Subcutaneous abdominal adipose tissue (tissue), 5 donors: ENCODE data around the gene WDR55.

ENCODE experiments used
- H3K27ac ChIP-seq: one replicate; pipeline ENCODE4 v1.7.0; 2013; ENCODE audit warnings: low read depth, mild to moderate bottlenecking, inconsistent platforms, low read length, moderate library complexity
- H3K27me3 ChIP-seq, 5 donors: one replicate each; pipeline ENCODE4 v1.7.0; 2013; ENCODE audit warnings: low read length in 5 of 5, inconsistent platforms in 1 of 5; ENCODE audit not compliant: control insufficient read depth in 5 of 5, insufficient read depth in 4 of 5
- H3K36me3 ChIP-seq, 5 donors: one replicate each; pipeline ENCODE4 v1.7.0; 2013; ENCODE audit warnings: low read length in 5 of 5; ENCODE audit not compliant: control insufficient read depth in 5 of 5, insufficient read depth in 5 of 5
- H3K4me1 ChIP-seq, 5 donors: one replicate each; pipeline ENCODE4 v1.7.0; 2013; ENCODE audit warnings: low read length in 5 of 5, mild to moderate bottlenecking in 3 of 5, moderate library complexity in 1 of 5; ENCODE audit not compliant: control insufficient read depth in 5 of 5, insufficient read depth in 5 of 5
- H3K4me3 ChIP-seq, 5 donors: one replicate each; pipeline ENCODE4 v1.7.0; 2013; ENCODE audit warnings: low read length in 5 of 5, low read depth in 1 of 5
- H3K9ac ChIP-seq, 5 donors: one replicate each; pipeline ENCODE4 v1.7.0; 2013; ENCODE audit warnings: low read length in 5 of 5, mild to moderate bottlenecking in 4 of 5, moderate library complexity in 3 of 5
- H3K9me3 ChIP-seq, 5 donors: one replicate each; pipeline ENCODE4 v1.7.0; 2013; ENCODE audit warnings: low read length in 5 of 5; ENCODE audit not compliant: control insufficient read depth in 5 of 5
- donor health status: healthy.
- donor health status: healthy.
- donor health status: healthy.
- donor health status: healthy.
- donor health status: healthy.

WDR55 gene

DNA sequence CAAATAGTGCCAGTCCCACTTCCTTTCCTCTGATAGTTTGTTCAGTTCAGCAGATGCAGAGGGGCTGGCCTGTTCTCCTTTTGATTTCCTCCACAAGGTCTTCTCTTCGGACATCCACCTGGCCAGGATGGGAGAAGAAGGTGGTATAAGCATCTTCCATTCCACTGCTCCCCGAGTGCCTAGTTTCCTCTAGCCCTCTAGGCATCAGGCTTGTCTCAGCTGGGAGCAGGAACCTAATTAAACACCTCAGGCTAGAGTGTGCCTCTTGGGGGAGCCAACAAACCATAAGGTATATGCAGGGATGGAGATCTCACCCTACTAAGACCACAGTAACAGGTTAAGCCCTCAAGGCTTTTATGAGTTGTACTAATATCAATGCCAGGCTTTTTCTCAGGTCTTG lies 9.5 kb downstream of the WDR55 start:
- no peaks in the 10 kb centered on the region for H3K9me3 ChIP-seq
- H3K27ac ChIP-seq: no peak overlapping the region
- H3K4me3 ChIP-seq: no peak overlapping the region
- H3K4me1 ChIP-seq: peaks cover 0 to 9% (median 4%) of the 10 kb centered on the region in 5 donors
- no peak overlapping the region for H3K9ac ChIP-seq
- H3K27me3 ChIP-seq: no peaks in the 10 kb centered on the region
- peaks cover 0 to 92% (median 72%) of the 10 kb centered on the region in 5 donors for H3K36me3 ChIP-seq

DNA sequence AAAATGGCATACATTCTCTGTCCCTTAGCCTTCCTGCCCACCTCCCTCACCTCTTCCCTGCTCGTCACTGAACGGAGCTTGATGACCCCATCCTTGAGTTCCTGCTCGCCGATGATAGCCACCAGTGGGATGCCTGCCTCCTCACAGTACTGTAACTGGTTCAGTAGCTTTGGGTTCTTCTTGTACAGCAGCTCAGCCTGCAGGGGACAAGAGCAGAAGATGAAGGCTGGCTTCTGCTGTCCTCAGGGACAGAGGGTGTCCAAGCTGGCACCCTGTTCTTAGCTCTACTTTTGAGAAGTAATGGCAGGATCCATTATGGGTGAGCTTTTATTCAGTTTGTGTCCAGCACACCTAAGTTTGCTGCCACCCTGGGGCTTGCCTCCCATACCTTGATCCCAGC lies 9.9 kb downstream of the WDR55 start:
- no peak overlapping the region for H3K9ac ChIP-seq
- H3K4me1 ChIP-seq: peaks cover 0 to 9% (median 4%) of the 10 kb centered on the region in 5 donors
- no peak overlapping the region for H3K4me3 ChIP-seq
- no peaks in the 10 kb centered on the region for H3K9me3 ChIP-seq
- peaks cover 0 to 92% (median 72%) of the 10 kb centered on the region in 5 donors for H3K36me3 ChIP-seq
- no peak overlapping the region for H3K27ac ChIP-seq
- no peaks in the 10 kb centered on the region for H3K27me3 ChIP-seq

DNA sequence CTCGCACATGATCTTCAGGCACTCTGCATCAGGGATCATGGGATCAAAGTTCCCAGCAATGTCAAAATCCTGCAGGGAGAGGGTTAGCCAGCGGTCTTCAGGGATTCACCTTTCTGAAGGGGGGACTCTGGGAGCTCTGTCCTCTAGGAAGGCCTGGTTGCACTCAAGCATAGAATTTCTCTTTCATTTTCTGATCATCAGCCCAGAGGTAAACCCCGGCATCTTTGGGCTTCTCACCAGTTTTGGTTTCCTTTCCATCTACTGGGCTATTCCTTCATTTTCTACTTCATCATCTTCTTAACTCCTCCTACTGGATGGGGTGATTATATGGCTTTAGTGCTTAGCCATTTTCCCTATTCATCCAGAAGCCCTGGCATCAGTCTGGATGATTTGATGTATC lies 13.2 kb downstream of the WDR55 start:
- Histone ChIP-seq H3K9me3 (no peaks in the 10 kb centered on the region), H3K4me1 (peaks cover 0 to under 1% (median 0%) of the 10 kb centered on the region in 5 donors), H3K9ac (no peak overlapping the region), H3K36me3 (peaks cover 8 to 83% (median 71%) of the 10 kb centered on the region in 5 donors), H3K27ac (no peak overlapping the region), H3K27me3 (no peaks in the 10 kb centered on the region), H3K4me3 (no peak overlapping the region)

DNA sequence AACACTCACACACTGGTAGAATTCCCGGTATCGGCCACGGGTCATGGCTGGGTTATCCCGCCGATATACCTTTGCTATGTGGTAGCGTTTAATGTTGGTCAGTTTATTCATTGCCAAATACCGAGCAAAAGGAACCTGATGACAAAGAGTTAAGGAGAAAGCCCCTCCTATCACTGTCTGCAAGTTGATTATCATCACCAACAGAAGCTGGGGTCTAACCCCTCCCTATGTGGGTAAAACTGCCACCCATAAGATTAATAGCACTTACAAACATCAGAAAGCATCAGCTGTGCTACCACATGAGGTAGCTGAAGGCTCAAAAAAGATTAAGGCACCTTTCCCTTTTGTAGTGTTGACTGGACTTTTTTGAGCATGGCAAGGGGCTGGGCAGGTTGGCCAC lies 14.3 kb downstream of the WDR55 start:
- H3K27me3 ChIP-seq: no peaks in the 10 kb centered on the region
- no peak overlapping the region for H3K4me3 ChIP-seq
- H3K36me3 ChIP-seq: peaks cover 8 to 80% (median 66%) of the 10 kb centered on the region in 5 donors
- H3K27ac ChIP-seq: no peak overlapping the region
- no peak overlapping the region for H3K9ac ChIP-seq
- no peaks in the 10 kb centered on the region for H3K4me1 ChIP-seq
- no peaks in the 10 kb centered on the region for H3K9me3 ChIP-seq

DNA sequence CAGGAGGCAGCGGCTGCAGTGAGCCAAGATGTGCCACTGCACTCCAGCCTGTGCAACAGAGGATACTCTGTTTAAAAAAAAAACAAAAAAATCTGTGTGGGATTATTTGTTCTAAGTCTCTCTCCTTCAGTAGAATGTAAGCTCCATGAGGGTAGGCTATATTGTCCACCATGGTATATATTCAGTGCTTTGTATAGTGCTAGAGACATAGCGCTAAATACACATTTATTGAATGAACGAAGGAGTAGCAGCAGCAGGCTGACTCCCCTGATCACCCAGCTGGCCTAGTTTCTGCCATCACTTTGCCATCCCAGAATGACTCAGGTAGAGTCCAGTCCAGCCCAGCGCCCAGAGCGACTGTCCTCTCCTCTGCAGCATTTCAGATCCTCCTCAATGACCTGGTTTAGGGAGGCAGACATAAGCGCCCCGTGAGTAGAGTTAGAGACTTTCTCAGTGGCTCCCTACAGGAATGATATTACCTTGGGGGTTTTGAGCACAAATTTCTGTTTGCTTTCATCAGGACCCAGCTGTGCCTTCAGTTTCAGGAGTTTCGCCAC lies 25.8 kb downstream of the WDR55 start:
- peak overlapping the region; percentile 80 to 98 (median 96) for H3K4me3 ChIP-seq
- peaks cover 14 to 28% (median 25%) of the 10 kb centered on the region in 5 donors for H3K36me3 ChIP-seq
- H3K9me3 ChIP-seq: no peaks in the 10 kb centered on the region
- peak overlapping the region; percentile 89 for H3K27ac ChIP-seq
- peaks cover 7 to 35% (median 25%) of the 10 kb centered on the region in 5 donors for H3K4me1 ChIP-seq
- H3K9ac ChIP-seq: peak overlapping the region; percentile 84 to 99 (median 96)
- H3K27me3 ChIP-seq: no peaks in the 10 kb centered on the region

DNA sequence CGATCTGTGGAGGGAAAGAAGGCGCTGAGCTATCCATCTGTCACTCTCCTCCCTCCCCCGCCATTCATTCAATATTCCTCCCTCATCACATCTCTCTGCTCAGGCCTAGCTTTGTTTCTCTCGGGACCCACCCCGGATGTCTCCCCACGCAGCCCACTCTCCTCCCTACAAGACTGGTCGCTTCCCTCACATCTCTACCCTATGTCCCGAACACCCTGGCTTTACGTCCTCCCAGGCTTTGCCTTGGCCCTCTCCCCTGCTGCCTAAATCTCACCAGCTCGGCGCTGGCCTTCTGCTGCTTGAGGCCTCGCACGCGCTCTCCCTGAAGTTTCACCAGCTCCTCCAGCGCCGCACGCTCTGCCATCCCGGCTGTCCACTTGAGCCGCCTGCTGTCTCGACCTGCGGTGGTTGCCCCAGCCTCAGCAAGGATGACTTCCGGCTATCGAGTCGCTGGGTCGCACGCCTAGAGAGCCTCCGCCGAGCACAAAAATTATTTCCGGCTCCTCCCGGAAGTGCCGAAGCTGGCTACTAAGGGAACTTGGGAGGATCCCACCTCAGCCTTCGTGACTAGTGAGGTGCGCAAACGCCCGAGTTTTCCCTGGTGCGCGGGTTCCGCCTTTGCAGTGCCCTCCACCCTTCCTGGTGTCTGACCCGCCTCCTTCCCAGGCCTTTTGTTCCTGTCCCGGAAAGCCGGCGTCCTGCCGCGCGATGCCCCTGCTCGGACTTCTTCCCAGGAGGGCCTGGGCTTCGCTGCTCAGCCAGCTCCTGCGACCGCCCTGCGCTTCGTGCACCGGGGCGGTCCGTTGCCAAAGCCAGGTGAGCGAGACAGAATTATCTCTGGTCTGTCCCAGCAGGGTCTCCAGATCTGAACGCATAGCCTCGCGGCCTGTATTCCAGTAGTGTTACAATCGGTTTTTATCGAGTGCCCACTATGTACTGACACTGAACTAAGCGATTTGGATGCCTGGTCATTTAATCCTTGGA lies 26.5 kb downstream of the WDR55 start, which contains the start of the genes HARS1 and HARS2:
HARS1 (minus strand) TSS at position 430 of the 984 bp plus-strand sequence; CDS start at position 364, 66 bp downstream.
HARS2 (plus strand) TSS at position 515 of the 984 bp plus-strand sequence; CDS start at position 709, 194 bp downstream.
- peaks cover 7 to 35% (median 25%) of the 10 kb centered on the region in 5 donors for H3K4me1 ChIP-seq
- H3K27me3 ChIP-seq: no peaks in the 10 kb centered on the region
- peak within 1 kb of the TSS; percentile 84 to 99 (median 96) for H3K9ac ChIP-seq
- peak within 1 kb of the TSS; percentile 89 for H3K27ac ChIP-seq
- peak within 1 kb of the TSS; percentile 80 to 98 (median 96) for H3K4me3 ChIP-seq
- peaks cover 20 to 36% (median 33%) of the 10 kb centered on the region in 5 donors for H3K36me3 ChIP-seq
- no peaks in the 10 kb centered on the region for H3K9me3 ChIP-seq

DNA sequence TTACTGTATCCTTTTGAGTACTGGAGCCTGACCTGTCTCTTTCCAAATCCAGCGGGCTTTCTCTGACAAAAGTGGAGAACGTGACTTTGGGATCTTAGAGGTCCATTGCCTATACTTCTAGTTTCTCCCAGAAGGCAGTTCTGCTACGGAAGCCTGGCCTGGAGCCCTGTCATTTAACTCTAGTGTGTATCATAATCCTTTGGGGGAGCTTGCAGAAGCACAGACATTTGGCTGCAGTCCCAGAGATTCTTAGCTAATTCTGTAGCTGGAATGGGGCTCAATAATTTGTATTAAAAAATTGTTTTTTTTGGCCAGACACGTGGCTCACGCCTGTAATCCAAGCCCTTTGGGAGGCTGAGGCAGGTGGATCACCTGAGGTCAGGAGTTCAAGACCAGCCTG lies 29.6 kb downstream of the WDR55 start:
- H3K4me3 ChIP-seq: no peak overlapping the region
- no peak overlapping the region for H3K27ac ChIP-seq
- peaks cover 7 to 35% (median 25%) of the 10 kb centered on the region in 5 donors for H3K4me1 ChIP-seq
- peaks cover 35 to 59% (median 56%) of the 10 kb centered on the region in 5 donors for H3K36me3 ChIP-seq
- H3K9ac ChIP-seq: peak overlapping the region in 1 of 5 donors; percentile 4
- no peaks in the 10 kb centered on the region for H3K9me3 ChIP-seq
- no peaks in the 10 kb centered on the region for H3K27me3 ChIP-seq

DNA sequence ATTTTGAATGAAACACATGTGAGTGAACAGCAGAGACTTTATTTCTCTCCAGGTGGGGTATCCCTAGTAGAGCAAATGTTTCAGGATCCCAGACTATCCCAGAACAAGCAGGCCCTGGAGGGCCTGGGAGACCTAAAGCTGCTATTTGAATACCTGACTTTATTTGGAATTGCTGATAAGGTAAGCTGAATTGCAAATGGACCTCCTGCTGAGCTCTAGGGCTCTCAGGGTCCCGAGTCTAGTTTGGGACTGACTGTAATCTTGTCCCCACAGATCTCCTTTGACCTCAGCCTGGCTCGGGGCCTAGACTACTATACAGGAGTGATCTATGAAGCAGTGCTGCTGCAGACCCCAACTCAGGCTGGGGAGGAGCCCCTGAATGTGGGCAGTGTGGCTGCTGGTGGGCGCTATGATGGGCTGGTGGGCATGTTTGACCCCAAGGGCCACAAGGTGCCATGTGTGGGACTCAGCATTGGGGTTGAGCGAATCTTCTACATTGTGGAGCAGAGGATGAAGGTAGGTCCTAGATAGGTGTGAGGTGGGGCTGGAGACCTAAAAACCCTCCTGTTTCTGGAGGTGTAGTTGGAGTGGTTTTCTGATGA lies 32.3 kb downstream of the WDR55 start:
- Histone ChIP-seq H3K36me3 (peaks cover 37 to 66% (median 60%) of the 10 kb centered on the region in 5 donors), H3K27me3 (no peaks in the 10 kb centered on the region)

DNA sequence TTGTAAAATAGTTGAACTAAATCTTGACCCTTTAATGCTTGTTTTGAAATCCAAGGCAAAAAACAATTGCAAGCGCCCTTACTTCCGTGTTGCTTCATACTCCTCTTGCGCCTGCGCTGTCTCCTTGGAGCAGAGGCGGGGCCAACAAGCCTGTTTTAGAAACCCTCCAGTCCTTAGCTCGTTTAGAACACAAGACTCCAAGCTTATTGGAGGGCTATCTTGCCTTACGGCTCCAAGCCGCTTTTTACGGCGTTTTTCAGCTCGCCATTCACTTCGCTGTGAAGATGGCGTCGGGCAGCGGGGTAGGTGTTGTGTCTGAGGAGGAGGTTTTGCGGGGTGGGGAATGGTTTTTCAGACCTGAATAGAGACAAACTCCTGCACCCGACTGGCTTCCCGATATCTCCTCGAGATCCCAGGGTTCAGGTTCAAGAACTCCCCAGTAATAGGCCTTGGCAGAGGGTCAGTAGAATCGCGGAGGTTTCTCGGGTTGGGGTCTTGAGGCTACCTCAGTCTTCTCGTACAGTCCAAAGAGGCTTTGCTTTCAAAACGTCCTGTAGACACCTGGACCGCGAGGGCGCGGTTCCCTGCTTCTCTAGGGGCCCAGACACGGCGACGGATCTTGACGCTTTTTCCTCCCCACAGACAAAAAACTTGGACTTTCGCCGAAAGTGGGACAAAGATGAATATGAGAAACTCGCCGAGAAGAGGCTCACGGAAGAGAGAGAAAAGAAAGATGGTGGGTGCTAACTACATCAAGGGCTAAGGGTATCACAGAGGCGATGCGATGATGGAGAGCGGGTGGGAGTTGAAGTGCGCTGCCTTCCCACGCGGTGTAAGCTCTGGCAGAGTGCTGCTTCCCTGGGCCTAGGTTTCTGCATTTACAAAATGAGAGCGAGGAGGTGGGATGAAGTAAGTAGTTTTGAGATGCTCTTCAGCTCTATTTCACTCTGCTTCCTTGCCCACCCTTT lies 35.8 kb downstream of the WDR55 start, which contains the start of gene ZMAT2:
ZMAT2 (plus strand) TSS at position 271 of the 968 bp plus-strand sequence; CDS start at position 285, 14 bp downstream.
- H3K4me3 ChIP-seq: peak within 1 kb of the TSS; percentile 81 to 97 (median 92)
- peaks cover 6 to 23% (median 19%) of the 10 kb centered on the region in 5 donors for H3K4me1 ChIP-seq
- H3K36me3 ChIP-seq: peaks cover 48 to 78% (median 75%) of the 10 kb centered on the region in 5 donors
- H3K27me3 ChIP-seq: no peaks in the 10 kb centered on the region
- no peaks in the 10 kb centered on the region for H3K9me3 ChIP-seq
- peak within 1 kb of the TSS; percentile 81 for H3K27ac ChIP-seq
- H3K9ac ChIP-seq: peak within 1 kb of the TSS; percentile 71 to 92 (median 89)

More for the DNA sequence above, 32.3 kb downstream of the WDR55 start:
- H3K4me1 ChIP-seq: peaks cover 9 to 40% (median 30%) of the 10 kb centered on the region in 5 donors
- H3K27ac ChIP-seq: no peak overlapping the region
- no peak overlapping the region for H3K4me3 ChIP-seq
- H3K9ac ChIP-seq: no peak overlapping the region
- no peaks in the 10 kb centered on the region for H3K9me3 ChIP-seq
